Measurements from ENCODE around the gene RARRES1.

DNA sequence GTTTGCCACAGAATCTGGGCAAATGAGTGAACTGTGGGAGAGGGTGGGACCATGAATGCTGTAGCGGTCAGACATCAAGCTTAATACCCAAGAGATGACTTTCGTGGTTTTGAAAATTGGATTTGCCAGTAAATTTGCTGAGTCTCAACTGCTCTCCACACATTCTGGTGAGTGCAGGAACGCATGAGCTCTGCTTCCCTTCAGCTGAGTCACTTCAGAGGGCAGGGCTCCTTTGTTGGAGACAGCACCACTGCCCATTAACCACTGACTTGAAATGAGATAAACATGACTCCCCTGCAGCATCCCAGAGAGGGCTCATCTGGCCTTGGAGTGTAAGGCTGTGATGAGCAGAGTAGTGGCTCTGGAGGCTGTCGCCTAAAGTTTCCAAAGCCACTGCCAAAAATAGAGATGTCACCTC is 22.6 kb downstream of the RARRES1 start:
- TF ChIP-seq, protein P1, sequence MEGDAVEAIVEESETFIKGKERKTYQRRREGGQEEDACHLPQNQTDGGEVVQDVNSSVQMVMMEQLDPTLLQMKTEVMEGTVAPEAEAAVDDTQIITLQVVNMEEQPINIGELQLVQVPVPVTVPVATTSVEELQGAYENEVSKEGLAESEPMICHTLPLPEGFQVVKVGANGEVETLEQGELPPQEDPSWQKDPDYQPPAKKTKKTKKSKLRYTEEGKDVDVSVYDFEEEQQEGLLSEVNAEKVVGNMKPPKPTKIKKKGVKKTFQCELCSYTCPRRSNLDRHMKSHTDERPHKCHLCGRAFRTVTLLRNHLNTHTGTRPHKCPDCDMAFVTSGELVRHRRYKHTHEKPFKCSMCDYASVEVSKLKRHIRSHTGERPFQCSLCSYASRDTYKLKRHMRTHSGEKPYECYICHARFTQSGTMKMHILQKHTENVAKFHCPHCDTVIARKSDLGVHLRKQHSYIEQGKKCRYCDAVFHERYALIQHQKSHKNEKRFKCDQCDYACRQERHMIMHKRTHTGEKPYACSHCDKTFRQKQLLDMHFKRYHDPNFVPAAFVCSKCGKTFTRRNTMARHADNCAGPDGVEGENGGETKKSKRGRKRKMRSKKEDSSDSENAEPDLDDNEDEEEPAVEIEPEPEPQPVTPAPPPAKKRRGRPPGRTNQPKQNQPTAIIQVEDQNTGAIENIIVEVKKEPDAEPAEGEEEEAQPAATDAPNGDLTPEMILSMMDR (IDR thresholded peaks at IDR 0.05): no peak
- no peak for TF ChIP-seq POLR2A (IDR thresholded peaks at IDR 0.05)
